Prostate gland (tissue), 2 donors: Measurements from ENCODE around the gene CNKSR2. TPM values are rescaled to one million over a fixed set of nuclear protein-coding genes. Genes with fewer than 3 reads are reported as not detected.

Experiments
- DNase-seq: peaks from one replicate; pipeline ENCODE4 v3.0.0-alpha.2; 2019; ENCODE audit warnings: low spot score
- H3K27ac ChIP-seq, 2 donors: fragments of 200-600 bp; sonication (generic); 2 replicates each; pipeline ENCODE4 v1.5.1; 2017 to 2019
- H3K27me3 ChIP-seq: fragments of 200-600 bp; sonication (generic); replicated peaks from 2 replicates; pipeline ENCODE4 v1.5.1; 2019; ENCODE audit not compliant: insufficient read depth
- H3K36me3 ChIP-seq, 2 donors: fragments of 200-600 bp; sonication (generic); 1 replicate in 1 of 2; 2 replicates in 1 of 2; pipeline versions ENCODE4 v1.5.1 to v1.8.1; 2017 to 2019
- H3K4me1 ChIP-seq: fragments of 200-600 bp; sonication (generic); replicated peaks from 2 replicates; pipeline ENCODE4 v1.5.1; 2019
- H3K4me3 ChIP-seq, 2 donors: fragments of 200-600 bp; sonication (generic); 2 replicates each; pipeline ENCODE4 v1.5.1; 2017 to 2019
- H3K9me3 ChIP-seq: fragments of 200-600 bp; sonication (generic); 2 replicates; pipeline ENCODE4 v1.5.1; 2017
- POLR2A ChIP-seq: fragments of 450-650 bp; IDR thresholded peaks from one replicate; pipeline ENCODE4 v1.6.1; 2016; ENCODE audit warnings: antibody characterized with exemption, mild to moderate bottlenecking
- POLR2AphosphoS5 ChIP-seq: sonication (generic); formaldehyde crosslinking; IDR thresholded peaks from one replicate; pipeline ENCODE4 v1.6.1; 2017; ENCODE audit warnings: antibody characterized with exemption
- WGBS: methylation state at CpG from one replicate; pipeline ENCODE4 v1.1.5; 2018; 5-methylcytosine and 5-hydroxymethylcytosine counted together
- intact Hi-C: fragments of 100-400 bp; cut with DNase I; formaldehyde crosslinking; loops from one replicate; pipeline ENCODE4 v1.14.2; 2022
- total RNA-seq, 2 donors: library from RNA; depleted of rRNA; stranded (reverse); fragments of >200 nt; gene quantifications; one replicate each; pipeline ENCODE4 v1.1.0, GENCODE V29; 2016
- TF ChIP-seq, protein P1 (sequence below), 4 experiments: fragments of 200-600 bp in 2 of 4; fragments of 450-650 bp in 2 of 4; sonication (generic) in 2 of 4; IDR thresholded peaks; 1 replicate in 3 of 4; 2 replicates in 1 of 4; pipeline ENCODE4 v1.5.1; 2016 to 2019; ENCODE audit warnings: antibody characterized with exemption in 4 of 4, mild to moderate bottlenecking in 2 of 4, moderate library complexity in 2 of 4

Gene CNKSR2
- total RNA-seq, 2 donors from 2014 or later: 6.8 to 10.0 TPM

DNA sequence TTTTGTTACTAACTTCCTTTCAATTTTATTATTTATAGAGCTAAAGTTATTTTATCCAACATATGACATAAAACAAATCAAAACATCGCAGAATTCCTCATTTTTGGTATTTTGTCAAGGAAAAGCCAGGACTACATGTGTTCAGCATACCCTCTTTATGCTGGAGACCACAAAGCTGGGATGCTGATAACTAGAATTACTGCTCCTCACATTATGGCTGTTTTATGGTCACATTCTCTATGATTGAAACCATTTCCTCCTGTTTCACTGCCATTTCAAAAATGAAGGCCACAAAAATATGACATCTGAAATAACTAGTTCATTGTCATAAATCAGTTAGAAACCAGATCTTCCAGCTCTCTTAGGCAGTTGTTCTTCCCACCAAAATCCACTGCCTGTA lies 242.2 kb downstream of the CNKSR2 start:
- no peak overlapping the region for H3K27ac ChIP-seq
- no peak overlapping the region for H3K4me3 ChIP-seq
- WGBS: 85% methylated on average over 1 of the region's 1 CpG
- no peaks in the 10 kb centered on the region for H3K4me1 ChIP-seq
- TF ChIP-seq POLR2AphosphoS5: no peak
- TF ChIP-seq, protein P1, sequence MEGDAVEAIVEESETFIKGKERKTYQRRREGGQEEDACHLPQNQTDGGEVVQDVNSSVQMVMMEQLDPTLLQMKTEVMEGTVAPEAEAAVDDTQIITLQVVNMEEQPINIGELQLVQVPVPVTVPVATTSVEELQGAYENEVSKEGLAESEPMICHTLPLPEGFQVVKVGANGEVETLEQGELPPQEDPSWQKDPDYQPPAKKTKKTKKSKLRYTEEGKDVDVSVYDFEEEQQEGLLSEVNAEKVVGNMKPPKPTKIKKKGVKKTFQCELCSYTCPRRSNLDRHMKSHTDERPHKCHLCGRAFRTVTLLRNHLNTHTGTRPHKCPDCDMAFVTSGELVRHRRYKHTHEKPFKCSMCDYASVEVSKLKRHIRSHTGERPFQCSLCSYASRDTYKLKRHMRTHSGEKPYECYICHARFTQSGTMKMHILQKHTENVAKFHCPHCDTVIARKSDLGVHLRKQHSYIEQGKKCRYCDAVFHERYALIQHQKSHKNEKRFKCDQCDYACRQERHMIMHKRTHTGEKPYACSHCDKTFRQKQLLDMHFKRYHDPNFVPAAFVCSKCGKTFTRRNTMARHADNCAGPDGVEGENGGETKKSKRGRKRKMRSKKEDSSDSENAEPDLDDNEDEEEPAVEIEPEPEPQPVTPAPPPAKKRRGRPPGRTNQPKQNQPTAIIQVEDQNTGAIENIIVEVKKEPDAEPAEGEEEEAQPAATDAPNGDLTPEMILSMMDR (IDR thresholded peaks at IDR 0.05): no peak
- TF ChIP-seq POLR2A: no peak
- H3K27me3 ChIP-seq: no peaks in the 10 kb centered on the region
- intact Hi-C loops: no loop called here
- no peaks in the 10 kb centered on the region for H3K9me3 ChIP-seq
- H3K36me3 ChIP-seq: no peaks in the 10 kb centered on the region
- no peak for DNase-seq

DNA sequence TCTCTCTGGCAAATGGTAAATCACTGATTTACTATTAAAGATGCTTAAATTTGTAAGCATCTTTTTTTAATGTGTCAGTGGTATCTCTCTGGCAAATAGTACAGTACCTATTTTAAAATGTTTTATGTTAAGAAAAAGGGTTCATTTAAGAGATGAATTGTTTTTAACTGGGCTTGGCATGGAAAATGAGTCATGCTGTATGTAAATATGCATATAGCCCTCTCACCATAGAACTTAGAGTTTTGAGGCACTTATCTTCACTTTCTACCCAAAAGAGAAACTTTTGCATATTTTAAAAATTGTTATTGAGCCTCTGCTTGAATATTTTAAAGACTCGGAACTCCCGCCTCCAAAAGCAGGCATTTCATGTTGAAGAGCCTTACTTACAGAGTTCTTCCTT lies 246.0 kb downstream of the CNKSR2 start:
- no peaks in the 10 kb centered on the region for H3K27me3 ChIP-seq
- H3K36me3 ChIP-seq: no peaks in the 10 kb centered on the region
- H3K4me3 ChIP-seq: no peak overlapping the region
- no peaks in the 10 kb centered on the region for H3K9me3 ChIP-seq
- intact Hi-C loops: no loop called here
- TF ChIP-seq POLR2AphosphoS5 (no peak), POLR2A (no peak)
- TF ChIP-seq, protein P1 (IDR thresholded peaks at IDR 0.05): no peak
- DNase-seq: no peak
- H3K27ac ChIP-seq: no peak overlapping the region
- 98% methylated on average over 2 of the region's 2 CpGs for WGBS
- H3K4me1 ChIP-seq: no peaks in the 10 kb centered on the region

DNA sequence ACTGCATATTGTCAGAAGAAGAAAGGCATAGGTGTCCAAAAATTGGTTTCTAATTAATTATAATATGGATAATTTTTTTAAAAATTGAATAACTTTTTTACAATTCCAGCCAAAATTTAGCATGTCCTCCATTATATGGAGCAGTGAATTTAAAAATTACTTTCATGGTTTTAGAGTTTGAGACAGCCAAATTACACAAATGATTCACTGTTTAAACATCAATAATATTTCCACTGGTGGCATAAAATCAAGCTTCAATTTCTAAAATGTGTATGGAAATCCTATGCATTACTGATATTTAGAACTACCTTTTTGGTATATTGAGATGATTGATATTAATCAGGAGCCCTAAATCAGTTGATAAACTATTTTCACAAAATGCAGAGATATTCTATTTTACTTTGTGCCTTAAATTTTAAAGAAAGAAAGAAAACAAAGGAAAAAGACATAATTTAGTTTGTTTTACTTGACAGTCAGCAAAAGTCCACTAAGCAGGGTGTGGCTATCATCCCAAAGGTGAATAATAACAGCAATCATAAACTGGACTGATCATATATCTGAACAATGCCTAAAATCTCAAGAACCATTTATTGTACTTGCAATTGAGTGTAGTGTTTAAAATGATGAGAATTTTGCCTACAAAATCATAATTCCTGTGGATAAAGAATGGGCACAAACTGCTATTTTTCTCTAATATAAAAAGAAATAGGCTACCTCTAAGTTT lies 249.7 kb downstream of the CNKSR2 start:
- intact Hi-C loops: no loop called here
- TF ChIP-seq POLR2AphosphoS5 (no peak), POLR2A (no peak)
- TF ChIP-seq, protein P1 (IDR thresholded peaks at IDR 0.05): no peak
- no peak for DNase-seq
- Histone ChIP-seq H3K36me3 (no peaks in the 10 kb centered on the region), H3K4me1 (no peaks in the 10 kb centered on the region), H3K4me3 (no peak overlapping the region), H3K27ac (no peak overlapping the region), H3K27me3 (no peaks in the 10 kb centered on the region), H3K9me3 (no peaks in the 10 kb centered on the region)

DNA sequence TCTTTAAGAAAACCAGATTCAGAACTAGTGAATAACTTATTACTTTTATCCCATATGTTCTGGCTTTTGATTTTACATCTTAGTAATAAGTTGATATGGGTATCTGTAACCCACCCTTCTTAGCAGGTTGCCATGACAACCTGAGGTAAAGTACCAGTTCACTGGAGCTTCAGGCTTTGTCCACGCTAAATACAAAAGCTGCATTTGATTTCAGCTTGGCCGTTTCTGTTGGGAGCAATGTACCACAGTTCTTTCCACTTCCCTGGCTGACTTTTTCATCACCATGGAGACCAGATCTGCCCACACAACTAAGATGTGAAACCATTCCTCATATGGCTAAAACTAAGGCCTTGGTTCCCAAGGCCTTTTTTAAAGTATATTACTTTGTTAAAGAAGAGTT lies 257.8 kb downstream of the CNKSR2 start:
- Histone ChIP-seq H3K36me3 (no peaks in the 10 kb centered on the region), H3K4me1 (no peaks in the 10 kb centered on the region), H3K27ac (no peak overlapping the region), H3K4me3 (no peak overlapping the region), H3K27me3 (no peaks in the 10 kb centered on the region), H3K9me3 (no peaks in the 10 kb centered on the region)
- TF ChIP-seq POLR2AphosphoS5 (no peak), POLR2A (no peak)
- TF ChIP-seq, protein P1 (IDR thresholded peaks at IDR 0.05): no peak
- WGBS: 43% methylated on average over 2 of the region's 2 CpGs
- intact Hi-C loops: no loop called here
- DNase-seq: no peak

DNA sequence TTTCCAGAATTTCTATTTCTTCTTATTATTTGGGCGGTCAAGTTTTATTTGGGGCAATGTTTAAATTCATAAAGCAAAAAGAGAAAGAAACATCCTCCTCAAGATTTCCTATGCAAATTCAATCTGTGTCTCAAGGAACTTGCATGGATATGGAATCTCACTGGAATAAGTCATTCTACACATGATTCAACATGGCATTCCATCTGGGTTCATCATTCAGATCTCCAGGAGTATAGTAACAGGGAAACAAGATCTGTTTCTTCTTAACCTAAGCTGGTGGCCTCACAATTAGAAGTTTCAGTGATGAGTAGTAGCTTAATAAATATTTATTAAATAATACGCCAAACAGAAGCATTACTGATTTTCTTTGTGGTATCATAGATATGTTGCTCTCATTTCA lies 264.1 kb downstream of the CNKSR2 start:
- TF ChIP-seq POLR2A (no peak), POLR2AphosphoS5 (no peak)
- TF ChIP-seq, protein P1 (IDR thresholded peaks at IDR 0.05): no peak
- Histone ChIP-seq H3K4me1 (no peaks in the 10 kb centered on the region), H3K27me3 (no peaks in the 10 kb centered on the region), H3K36me3 (no peaks in the 10 kb centered on the region), H3K9me3 (no peaks in the 10 kb centered on the region), H3K4me3 (no peak overlapping the region), H3K27ac (no peak overlapping the region)
- intact Hi-C loops: no loop called here
- WGBS: 96% methylated on average over 2 of the region's 2 CpGs
- DNase-seq: no peak
